H1 (cell line): ENCODE measurements around the gene PRKCD. TPM values are rescaled to one million over a fixed set of nuclear protein-coding genes. Genes with fewer than 3 reads are reported as not detected.

ENCODE experiments used
- CTCF ChIA-PET: fragments of 300-600 bp; sonication (Branson Sonifier 250); formaldehyde crosslinking; loops from one replicate; lab custom pipeline; 2021; ENCODE audit not compliant: partially characterized antibody; lab: Charles Lee
- POLR2A ChIA-PET: fragments of 300-600 bp; sonication (Branson Sonifier 250); formaldehyde crosslinking; loops from one replicate; lab custom pipeline; 2021; ENCODE audit warnings: inconsistent platforms; ENCODE audit not compliant: partially characterized antibody; lab: Charles Lee
- DNase-seq, 2 experiments: peaks; one replicate each; pipeline versions ENCODE4 v3.0.0 to v3.0.0-alpha.2; 2010 to 2022; ENCODE audit warnings: low spot score in 2 of 2, low read depth in 1 of 2, mixed read lengths in 1 of 2
- FAIRE-seq: peaks from 2 replicates; lab custom pipeline; 2011; peaks lifted over from hg19 to GRCh38; lab: Jason Lieb, UNC
- H2AFZ ChIP-seq: 2 replicates; pipeline ENCODE4 v1.8.1; 2012; ENCODE audit warnings: low read length, inconsistent platforms
- H2AK5ac ChIP-seq: 2 replicates; pipeline ENCODE4 v1.6.1; 2013; ENCODE audit warnings: low read depth, low read length
- H2BK120ac ChIP-seq: replicated peaks from 2 replicates; pipeline ENCODE3; 2013; ENCODE audit warnings: low read depth, low read length, inconsistent platforms
- H2BK12ac ChIP-seq: 2 replicates; pipeline ENCODE4 v1.6.1; 2013; ENCODE audit warnings: low read depth, low read length
- H2BK15ac ChIP-seq: 2 replicates; pipeline ENCODE4 v1.6.1; 2013; ENCODE audit warnings: low read length
- H2BK20ac ChIP-seq: 2 replicates; pipeline ENCODE4 v1.6.1; 2013; ENCODE audit warnings: low read length
- H2BK5ac ChIP-seq: 2 replicates; pipeline ENCODE4 v1.6.1; 2013; ENCODE audit warnings: low read depth, low read length
- H3K14ac ChIP-seq: 2 replicates; pipeline ENCODE4 v1.6.1; 2013; ENCODE audit warnings: inconsistent platforms; ENCODE audit not compliant: insufficient read length
- H3K18ac ChIP-seq: 2 replicates; pipeline ENCODE4 v1.6.1; 2013; ENCODE audit warnings: low read length; ENCODE audit errors: extremely low read depth
- H3K23ac ChIP-seq: 2 replicates; pipeline ENCODE4 v1.6.1; 2013; ENCODE audit warnings: inconsistent platforms; ENCODE audit not compliant: insufficient read length
- H3K23me2 ChIP-seq: 2 replicates; pipeline ENCODE4 v1.6.1; 2013; ENCODE audit warnings: low read depth, low read length
- H3K27ac ChIP-seq: 2 replicates; pipeline ENCODE4 v1.6.1; 2011; ENCODE audit warnings: low read depth, low read length, inconsistent platforms
- H3K27me3 ChIP-seq, 4 experiments: replicated peaks in 1 of 4; 1 replicate in 1 of 4; 2 replicates in 3 of 4; pipeline versions ENCODE4 v1.6.1 to v1.8.1; 2011 to 2013; ENCODE audit warnings: low read length in 3 of 4, mild to moderate bottlenecking in 3 of 4, inconsistent platforms in 2 of 4, mixed read lengths in 2 of 4, moderate library complexity in 1 of 4; ENCODE audit not compliant: control insufficient read depth in 3 of 4, insufficient read depth in 3 of 4; ENCODE audit errors: extremely low read depth in 1 of 4
- H3K36me3 ChIP-seq, 4 experiments: 2 replicates each; pipeline versions ENCODE4 v1.6.1 to v1.8.1; 2011 to 2013; ENCODE audit warnings: mild to moderate bottlenecking in 4 of 4, low read length in 3 of 4, moderate library complexity in 2 of 4, control low read depth in 1 of 4, inconsistent platforms in 1 of 4; ENCODE audit not compliant: insufficient read depth in 4 of 4, control insufficient read depth in 2 of 4
- H3K4ac ChIP-seq: replicated peaks from 2 replicates; pipeline ENCODE3; 2013; ENCODE audit warnings: low read length, low read depth, mixed read lengths, inconsistent platforms; ENCODE audit not compliant: insufficient read length
- H3K4me1 ChIP-seq, 4 experiments: replicated peaks in 1 of 4; 1 replicate in 1 of 4; 2 replicates in 3 of 4; pipeline versions ENCODE4 v1.6.1 to v1.8.1; 2011 to 2013; ENCODE audit warnings: low read length in 3 of 4, inconsistent platforms in 2 of 4, mixed read lengths in 1 of 4; ENCODE audit not compliant: insufficient read depth in 4 of 4, control insufficient read depth in 3 of 4
- H3K4me2 ChIP-seq, 2 experiments: 2 replicates each; pipeline versions ENCODE4 v1.6.1 to v1.8.1; 2011 to 2013; ENCODE audit warnings: low read depth in 2 of 2, low read length in 2 of 2, control low read depth in 1 of 2, inconsistent platforms in 1 of 2, mild to moderate bottlenecking in 1 of 2; ENCODE audit not compliant: insufficient read depth in 1 of 2
- H3K4me3 ChIP-seq, 4 experiments: fragments of 200-600, 300-600 bp in 1 of 4; sonication (generic), shearing (Covaris generic), sonication (Bioruptor Twin) in 1 of 4; 2 replicates each; pipeline versions ENCODE4 v1.5.1 to v1.8.1; 2011 to 2016; ENCODE audit warnings: low read length in 4 of 4, low read depth in 3 of 4, control low read depth in 2 of 4, inconsistent platforms in 2 of 4, mild to moderate bottlenecking in 2 of 4, mixed read lengths in 1 of 4, moderate library complexity in 1 of 4; ENCODE audit not compliant: insufficient read depth in 2 of 4; ENCODE audit errors: extremely low read depth in 1 of 4
- H3K56ac ChIP-seq: replicated peaks from 2 replicates; pipeline ENCODE3; 2013; ENCODE audit warnings: low read depth, mild to moderate bottlenecking, mixed read lengths, low read length, inconsistent platforms; ENCODE audit not compliant: insufficient read length
- H3K79me1 ChIP-seq: 2 replicates; pipeline ENCODE4 v1.6.1; 2013; ENCODE audit warnings: low read depth, low read length, control low read depth
- H3K79me2 ChIP-seq, 2 experiments: 2 replicates each; pipeline versions ENCODE4 v1.6.1 to v1.8.1; 2012 to 2013; ENCODE audit warnings: low read length in 2 of 2, mild to moderate bottlenecking in 2 of 2, inconsistent platforms in 1 of 2; ENCODE audit not compliant: insufficient read depth in 2 of 2, control insufficient read depth in 1 of 2
- H3K9ac ChIP-seq, 4 experiments: replicated peaks in 1 of 4; 1 replicate in 1 of 4; 2 replicates in 3 of 4; pipeline versions ENCODE4 v1.6.1 to v1.8.1; 2011 to 2013; ENCODE audit warnings: low read depth in 3 of 4, low read length in 3 of 4, control low read depth in 2 of 4, mild to moderate bottlenecking in 2 of 4, moderate library complexity in 2 of 4, inconsistent platforms in 1 of 4; ENCODE audit errors: extremely low read depth in 1 of 4
- H3K9me3 ChIP-seq, 2 experiments: 2 replicates each; pipeline versions ENCODE4 v1.6.1 to v1.8.1; 2012 to 2013; ENCODE audit warnings: mild to moderate bottlenecking in 2 of 2, moderate library complexity in 2 of 2, control low read depth in 1 of 2, inconsistent platforms in 1 of 2, low read depth in 1 of 2, low read length in 1 of 2, mixed read lengths in 1 of 2; ENCODE audit not compliant: insufficient read depth in 2 of 2
- H4K20me1 ChIP-seq, 2 experiments: replicated peaks in 1 of 2; 2 replicates each; pipeline versions ENCODE3 to v1.8.1; 2011 to 2013; ENCODE audit warnings: inconsistent platforms in 2 of 2, low read length in 2 of 2, mild to moderate bottlenecking in 1 of 2; ENCODE audit not compliant: insufficient read depth in 2 of 2, control insufficient read depth in 1 of 2
- H4K5ac ChIP-seq: 2 replicates; pipeline ENCODE4 v1.6.1; 2013; ENCODE audit warnings: low read length, low read depth, mixed read lengths, inconsistent platforms; ENCODE audit not compliant: insufficient read length
- H4K8ac ChIP-seq: 2 replicates; pipeline ENCODE4 v1.8.0; 2013; ENCODE audit warnings: mild to moderate bottlenecking, moderate library complexity, low read length, inconsistent platforms; ENCODE audit not compliant: insufficient read depth; ENCODE audit errors: extremely low read depth
- H4K91ac ChIP-seq: replicated peaks from 2 replicates; pipeline ENCODE3; 2013; ENCODE audit warnings: low read length, mixed read lengths, inconsistent platforms; ENCODE audit not compliant: insufficient read length
- ATF3 ChIP-seq: IDR thresholded peaks from 2 replicates; pipeline ENCODE4 v1.6.1; 2011; ENCODE audit warnings: low read depth, mild to moderate bottlenecking, low read length; ENCODE audit not compliant: insufficient read depth
- BRCA1 ChIP-seq: IDR thresholded peaks from 2 replicates; pipeline ENCODE4 v1.6.1; 2012; ENCODE audit warnings: low read depth, low read length, improper control_type of control experiment
- CBX8 ChIP-seq: fragments of 300-800, 300-1000 bp; sonication (generic); IDR thresholded peaks from 2 replicates; pipeline ENCODE4 v1.7.1; 2016; ENCODE audit warnings: low read depth, low read length, borderline replicate concordance
- CEBPB ChIP-seq: IDR thresholded peaks from 2 replicates; pipeline ENCODE4 v1.6.1; 2012; ENCODE audit warnings: low read depth, low read length
- CHD1 ChIP-seq: IDR thresholded peaks from 2 replicates; pipeline ENCODE4 v1.6.1; 2012; ENCODE audit warnings: low read depth, low read length, improper control_type of control experiment
- KDM1A ChIP-seq: fragments of 200-600, 300-600 bp; sonication (generic); IDR thresholded peaks from 2 replicates; pipeline ENCODE4 v1.7.1; 2016; ENCODE audit warnings: mild to moderate bottlenecking, low read length, borderline replicate concordance
- POLR2A ChIP-seq, 2 experiments: IDR thresholded peaks; 1 replicate in 1 of 2; 2 replicates in 1 of 2; pipeline ENCODE4 v1.6.1; 2011; ENCODE audit warnings: low read depth in 2 of 2, low read length in 2 of 2, mild to moderate bottlenecking in 2 of 2; ENCODE audit errors: control extremely low read depth in 1 of 2
- POLR2AphosphoS5 ChIP-seq: IDR thresholded peaks from 2 replicates; pipeline ENCODE4 v1.6.1; 2011; ENCODE audit warnings: low read depth, low read length
- RFX5 ChIP-seq: IDR thresholded peaks from 2 replicates; pipeline ENCODE4 v1.6.1; 2011; ENCODE audit warnings: low read depth, low read length, improper control_type of control experiment, borderline replicate concordance
- WGBS, 2 experiments: shearing (Covaris generic) in 1 of 2; methylation state at CpG; one replicate each; pipeline versions ENCODE4 v1.1.6 to v1.1.7; 2013 to 2015; ENCODE audit warnings: low lambda C conversion rate in 2 of 2, mixed read lengths in 2 of 2, inconsistent platforms in 1 of 2, low coverage in 1 of 2, missing lambda C conversion rate in 1 of 2; ENCODE audit not compliant: insufficient replicate concordance in 2 of 2, insufficient coverage in 1 of 2, insufficient read length in 1 of 2; ENCODE audit errors: extremely low coverage in 1 of 2, missing lambda C conversion rate in 1 of 2; 5-methylcytosine and 5-hydroxymethylcytosine counted together
- polyA plus RNA-seq, 7 experiments: library from polyadenylated mRNA; depleted of rRNA in 3 of 7; stranded (reverse) in 5 of 7; unstranded in 2 of 7; fragments of >200 nt in 5 of 7; fragments of 200-250 nt in 2 of 7; gene quantifications; 1 replicate in 5 of 7; 2 replicates in 1 of 7; 4 replicates in 1 of 7; pipeline versions ENCODE4 v1.2.1 to v1.2.3, GENCODE V29; 2011 to 2013; ENCODE audit warnings: missing spikeins in 2 of 7, mixed read lengths in 2 of 7
- total RNA-seq: library from RNA; stranded (reverse); fragmentation: NEBNext Ultra II Directional; extraction: Animal tissue kit (Norgen Biotek cat#: 25700); gene quantifications from 2 replicates; pipeline ENCODE4 v1.2.1, GENCODE V29; 2021
- TF ChIP-seq, protein P1 (sequence below): IDR thresholded peaks from 2 replicates; pipeline ENCODE4 v1.6.1; 2012; ENCODE audit warnings: inconsistent platforms

Gene PRKCD
- total and polyA plus RNA-seq, 2 of the 8 experiments (the other 6 are each of a cell fraction or from before 2014, with no cell fraction given) = 22.6 to 23.9 TPM

- TF ChIP-seq ATF3 = no peak
- TF ChIP-seq BRCA1 = no peak
- TF ChIP-seq POLR2A (IDR thresholded peaks at IDR 0.05; ENCODE audit: control extremely low read depth in 1 of 2, low read depth in 2 of 2, low read length in 2 of 2) = no peak
- TF ChIP-seq CHD1 = no peak
- no peak for TF ChIP-seq CEBPB
- no peak for TF ChIP-seq RFX5
- TF ChIP-seq KDM1A = no peak
- no peak for TF ChIP-seq POLR2AphosphoS5
- TF ChIP-seq, protein P1, sequence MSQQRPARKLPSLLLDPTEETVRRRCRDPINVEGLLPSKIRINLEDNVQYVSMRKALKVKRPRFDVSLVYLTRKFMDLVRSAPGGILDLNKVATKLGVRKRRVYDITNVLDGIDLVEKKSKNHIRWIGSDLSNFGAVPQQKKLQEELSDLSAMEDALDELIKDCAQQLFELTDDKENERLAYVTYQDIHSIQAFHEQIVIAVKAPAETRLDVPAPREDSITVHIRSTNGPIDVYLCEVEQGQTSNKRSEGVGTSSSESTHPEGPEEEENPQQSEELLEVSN = no peak
- no peak for TF ChIP-seq CBX8
- H4K20me1 ChIP-seq = peaks cover 0 to 4% of the 10 kb centered on the region in 2 experiments
- H3K56ac ChIP-seq = no peak overlapping the region
- POLR2A ChIA-PET = interaction anchor here (0.8 to 2.2 kb wide), 3 partner anchors 8 to 52 kb away, joined by 3 to 10 read pairs (median 3); partner anchors contain the start of gene RFT1
- H3K79me1 ChIP-seq = no peaks in the 10 kb centered on the region; the same call in 1 of the 2 replicates
- H3K23ac ChIP-seq = no peak overlapping the region
- peak overlapping the region; percentile 23; the same call in 1 of the 2 replicates for H2BK20ac ChIP-seq
- 82% methylated on average over 6 of the region's 6 CpGs; no CpG with 5 or more reads in 1 of the 2 experiments for WGBS, 2 experiments
- no peaks in the 10 kb centered on the region for H3K9me3 ChIP-seq
- H3K27me3 ChIP-seq = no peaks in the 10 kb centered on the region
- FAIRE-seq (no peak), DNase-seq (no peak)
- no peak overlapping the region for H4K8ac ChIP-seq
- CTCF ChIA-PET = interaction anchor here (0.9 to 2.7 kb wide), 11 partner anchors 8 to 55 kb away, joined by 3 to 10 read pairs (median 4); partner anchors contain the start of genes PRKCD and RFT1
- no peak overlapping the region for H2BK120ac ChIP-seq
- H3K4me3 ChIP-seq = no peak overlapping the region
- H2AFZ ChIP-seq = no peak overlapping the region
- H3K4me1 ChIP-seq = no peaks in the 10 kb centered on the region; a peak in 1 of 7 replicates
- H3K27ac ChIP-seq = no peak overlapping the region
- no peak overlapping the region for H3K14ac ChIP-seq
- no peak overlapping the region for H4K5ac ChIP-seq
- H2BK12ac ChIP-seq = no peak overlapping the region; the same call in 1 of the 2 replicates
- H3K79me2 ChIP-seq = no peaks in the 10 kb centered on the region
- H2AK5ac ChIP-seq = peak overlapping the region; percentile 77
- no peak overlapping the region; a peak in 1 of 7 replicates for H3K9ac ChIP-seq
- peak overlapping the region; percentile 38; the same call in 1 of the 2 replicates for H2BK5ac ChIP-seq
- peak overlapping the region; percentile 40 for H2BK15ac ChIP-seq
- no peaks in the 10 kb centered on the region; a peak in 1 of 8 replicates for H3K36me3 ChIP-seq
- H4K91ac ChIP-seq = peak overlapping the region; percentile 45
- no peak overlapping the region for H3K4me2 ChIP-seq
- H3K4ac ChIP-seq = no peak overlapping the region
- no peak overlapping the region for H3K18ac ChIP-seq
- no peaks in the 10 kb centered on the region; the same call in 1 of the 2 replicates for H3K23me2 ChIP-seq
Observed at GRCh38 chr3:53139906-53140846, 20.8 kb upstream of the PRKCD start.
